ENCODE results near the gene DENND1A.

Gene DENND1A

DNA sequence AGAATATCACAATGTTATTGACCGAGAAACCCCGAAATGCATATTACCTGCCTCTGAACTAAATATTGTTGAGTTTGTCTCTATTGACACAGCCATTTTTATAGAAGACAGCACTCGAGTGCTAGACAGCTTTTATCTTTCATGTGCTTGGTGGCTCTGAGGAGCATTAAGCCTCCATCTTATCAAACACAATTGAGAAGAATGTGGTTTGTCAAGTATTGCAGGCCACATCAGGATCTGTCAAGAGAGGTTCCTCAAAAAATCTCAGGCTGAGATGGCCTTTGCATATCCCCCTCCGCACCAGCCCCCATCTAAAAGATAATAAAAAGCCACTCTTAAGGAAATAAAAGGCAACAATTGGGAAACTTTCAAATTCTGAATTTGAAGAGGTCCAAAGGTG lies 284.8 kb downstream of the DENND1A start:
- no peak overlapping the region for H3K4me3 ChIP-seq (ENCODE audit: low read length)
- TF ChIP-seq, protein P1, sequence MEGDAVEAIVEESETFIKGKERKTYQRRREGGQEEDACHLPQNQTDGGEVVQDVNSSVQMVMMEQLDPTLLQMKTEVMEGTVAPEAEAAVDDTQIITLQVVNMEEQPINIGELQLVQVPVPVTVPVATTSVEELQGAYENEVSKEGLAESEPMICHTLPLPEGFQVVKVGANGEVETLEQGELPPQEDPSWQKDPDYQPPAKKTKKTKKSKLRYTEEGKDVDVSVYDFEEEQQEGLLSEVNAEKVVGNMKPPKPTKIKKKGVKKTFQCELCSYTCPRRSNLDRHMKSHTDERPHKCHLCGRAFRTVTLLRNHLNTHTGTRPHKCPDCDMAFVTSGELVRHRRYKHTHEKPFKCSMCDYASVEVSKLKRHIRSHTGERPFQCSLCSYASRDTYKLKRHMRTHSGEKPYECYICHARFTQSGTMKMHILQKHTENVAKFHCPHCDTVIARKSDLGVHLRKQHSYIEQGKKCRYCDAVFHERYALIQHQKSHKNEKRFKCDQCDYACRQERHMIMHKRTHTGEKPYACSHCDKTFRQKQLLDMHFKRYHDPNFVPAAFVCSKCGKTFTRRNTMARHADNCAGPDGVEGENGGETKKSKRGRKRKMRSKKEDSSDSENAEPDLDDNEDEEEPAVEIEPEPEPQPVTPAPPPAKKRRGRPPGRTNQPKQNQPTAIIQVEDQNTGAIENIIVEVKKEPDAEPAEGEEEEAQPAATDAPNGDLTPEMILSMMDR (IDR thresholded peaks at IDR 0.05; ENCODE audit: insufficient read depth, low read depth, low read length, missing control alignments): no peak

GRCh38 chr9:123643518-123643917 lies 286.4 kb downstream of the DENND1A start:
- no peak overlapping the region for H3K4me3 ChIP-seq (ENCODE audit: low read length)
- DNase-seq (ENCODE audit: low read depth): peak; percentile 75
- TF ChIP-seq, protein P1 (IDR thresholded peaks at IDR 0.05; ENCODE audit: insufficient read depth, low read depth, low read length, missing control alignments): no peak

More for the DNA sequence above, 284.8 kb downstream of the DENND1A start:
- no peak for DNase-seq (ENCODE audit: low read depth)

- TF ChIP-seq, protein P1 (IDR thresholded peaks at IDR 0.05; ENCODE audit: insufficient read depth, low read depth, low read length, missing control alignments): no peak
- no peak overlapping the region for H3K4me3 ChIP-seq (ENCODE audit: low read length)
- DNase-seq (ENCODE audit: low read depth): no peak
These were observed 287.3 kb downstream of the DENND1A start for GRCh38 chr9:123642291-123643278.

- DNase-seq (ENCODE audit: low read depth): no peak
- TF ChIP-seq, protein P1 (IDR thresholded peaks at IDR 0.05; ENCODE audit: insufficient read depth, low read depth, low read length, missing control alignments): no peak
- H3K4me3 ChIP-seq (ENCODE audit: low read length): no peak overlapping the region
These were observed 289.1 kb downstream of the DENND1A start for GRCh38 chr9:123640792-123641222.

DNA sequence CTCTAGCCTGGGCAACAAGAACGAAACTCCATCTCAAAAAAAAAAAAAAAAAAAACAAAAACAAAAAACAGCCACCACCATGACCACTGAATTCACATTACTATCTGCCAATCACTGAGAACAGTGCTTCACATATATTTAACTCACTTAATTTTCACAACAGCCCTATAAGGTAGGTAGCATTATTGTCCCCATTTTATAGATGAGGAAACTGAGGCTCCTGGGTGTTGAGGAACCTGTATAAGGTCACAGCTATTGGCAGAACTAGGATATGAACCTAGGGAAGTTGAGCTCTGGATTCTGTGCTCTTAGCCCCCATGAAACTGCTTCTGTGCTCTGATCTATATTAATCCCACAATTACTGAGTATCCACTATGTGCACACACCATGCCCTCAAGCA lies 290.2 kb downstream of the DENND1A start:
- no peak for DNase-seq (ENCODE audit: low read depth)
- H3K4me3 ChIP-seq (ENCODE audit: low read length): no peak overlapping the region
- TF ChIP-seq, protein P1 (IDR thresholded peaks at IDR 0.05; ENCODE audit: insufficient read depth, low read depth, low read length, missing control alignments): no peak

DNA sequence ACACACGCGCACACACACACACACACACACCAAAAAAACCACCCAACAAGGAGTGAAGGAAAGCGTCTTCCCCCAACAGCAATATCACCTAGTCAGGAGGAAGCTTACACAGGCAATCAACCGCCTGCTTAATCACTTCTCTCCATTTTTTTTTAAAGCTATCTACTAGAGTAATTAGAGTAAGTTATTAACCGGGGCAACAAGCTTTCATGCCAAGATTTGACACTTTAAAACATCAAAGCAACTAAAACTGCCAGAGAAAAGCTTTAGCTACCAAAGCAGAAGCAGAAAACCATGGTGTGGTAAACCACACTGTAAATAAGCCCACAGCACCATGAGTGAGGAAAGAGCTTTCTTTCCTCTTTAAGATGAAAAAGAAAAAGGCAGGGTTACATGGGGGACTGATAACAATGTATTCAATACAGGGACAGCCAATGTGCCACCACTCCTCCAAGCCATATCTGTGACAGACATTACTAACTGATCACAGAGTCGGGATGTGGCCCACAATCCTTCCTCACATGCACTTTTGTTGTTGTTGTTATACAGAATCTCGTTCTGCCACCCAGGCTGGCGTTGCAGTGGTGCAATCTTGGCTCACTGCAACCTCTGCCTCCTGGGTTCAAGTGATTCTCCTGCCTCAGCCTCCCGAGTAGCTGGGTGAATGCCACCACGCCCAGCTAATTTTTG lies 291.8 kb downstream of the DENND1A start:
- no peak for DNase-seq (ENCODE audit: low read depth)
- no peak overlapping the region for H3K4me3 ChIP-seq (ENCODE audit: low read length)

More for the DNA sequence above, 291.8 kb downstream of the DENND1A start:
- TF ChIP-seq, protein P1 (IDR thresholded peaks at IDR 0.05; ENCODE audit: insufficient read depth, low read depth, low read length, missing control alignments): no peak
